Sciatic nerve (tissue), 2 donors: Measurements from ENCODE around the gene IQSEC3. TPM values are rescaled to one million over a fixed set of nuclear protein-coding genes. Genes with fewer than 3 reads are reported as not detected.

Experiments used
- ATAC-seq: fragments of 200-7000 bp; cut with Tn5 transposase; one replicate; pipeline ENCODE4 v1.9.1; 2020; ENCODE audit warnings: mild to moderate bottlenecking, moderate library complexity
- DNase-seq: peaks from one replicate; pipeline ENCODE4 v3.0.0-alpha.2; 2020; ENCODE audit warnings: low spot score
- intact Hi-C: fragments of 100-400 bp; cut with DNase I; formaldehyde crosslinking; loops from one replicate; pipeline ENCODE4 v1.14.2; 2022
- total RNA-seq: library from RNA; stranded (reverse); fragmentation: NEBNext Ultra II Directional; extraction: Animal tissue kit (Norgen Biotek cat#: 25700); gene quantifications from one replicate; pipeline ENCODE4 v1.2.1, GENCODE V29; 2021
- donor health status: DM: no; HTN: no; CAD: no.
- donor health status: DM: no; HTN: no; CAD: no.

The IQSEC3 gene
- total RNA-seq, 1 donor from 2014 or later: 6.8 TPM

GRCh38 chr12:168763-169525 is 102.4 kb downstream of the IQSEC3 start:
- intact Hi-C loops: no loop called here
- DNase-seq: no peak
- peak; percentile 16 for ATAC-seq

- ATAC-seq (peak; percentile 82), DNase-seq (no peak)
- intact Hi-C loops: no loop called here
Observed at GRCh38 chr12:169528-170370, 103.2 kb downstream of the IQSEC3 start.

- ATAC-seq (peak; percentile 35), DNase-seq (no peak)
- intact Hi-C loops: no loop called here
Observed at GRCh38 chr12:170371-171225, 104.0 kb downstream of the IQSEC3 start.

- intact Hi-C loops: no loop called here
- DNase-seq: no peak
- ATAC-seq: no peak
Observed at GRCh38 chr12:171276-171675, 104.7 kb downstream of the IQSEC3 start.

GRCh38 chr12:171743-172676 is 105.4 kb downstream of the IQSEC3 start:
- intact Hi-C loops: no loop called here
- no peak for DNase-seq
- no peak for ATAC-seq

GRCh38 chr12:172732-173161 is 106.2 kb downstream of the IQSEC3 start:
- ATAC-seq: no peak
- intact Hi-C loops: no loop called here
- DNase-seq: no peak

GRCh38 chr12:174124-174523 is 107.6 kb downstream of the IQSEC3 start:
- no peak for DNase-seq
- intact Hi-C loops: no loop called here

GRCh38 chr12:174596-174995 is 108.0 kb downstream of the IQSEC3 start:
- intact Hi-C loops: no loop called here
- ATAC-seq (no peak), DNase-seq (no peak)

More at GRCh38 chr12:174124-174523, 107.6 kb downstream of the IQSEC3 start:
- ATAC-seq: no peak

GRCh38 chr12:175250-175649 is 108.7 kb downstream of the IQSEC3 start:
- intact Hi-C loops: no loop called here
- ATAC-seq: no peak
- DNase-seq: no peak

GRCh38 chr12:175759-176158 is 109.2 kb downstream of the IQSEC3 start:
- DNase-seq (no peak), ATAC-seq (no peak)
- intact Hi-C loops: no loop called here

GRCh38 chr12:176321-177181 is 110.0 kb downstream of the IQSEC3 start:
- no peak for DNase-seq
- intact Hi-C loops: no loop called here
- peak; percentile 44 for ATAC-seq

GRCh38 chr12:177336-177979 is 110.9 kb downstream of the IQSEC3 start:
- intact Hi-C loops: no loop called here
- DNase-seq: no peak

GRCh38 chr12:177980-178828 is 111.6 kb downstream of the IQSEC3 start:
- no peak for ATAC-seq
- no peak for DNase-seq
- intact Hi-C loops: no loop called here

More at GRCh38 chr12:177336-177979, 110.9 kb downstream of the IQSEC3 start:
- no peak for ATAC-seq

GRCh38 chr12:178829-179109 is 112.2 kb downstream of the IQSEC3 start:
- no peak for DNase-seq
- no peak for ATAC-seq
- intact Hi-C loops: no loop called here

GRCh38 chr12:179131-179884 is 112.7 kb downstream of the IQSEC3 start:
- DNase-seq (no peak), ATAC-seq (no peak)
- intact Hi-C loops: no loop called here

- ATAC-seq (no peak), DNase-seq (no peak)
- intact Hi-C loops: no loop called here
Observed at GRCh38 chr12:179885-180284, 113.3 kb downstream of the IQSEC3 start.
